HG03045 (cell line): ENCODE data around the gene COMMD2.

Experiments
- ATAC-seq: cut with Tn5 transposase; IDR thresholded peaks from one replicate; pipeline ENCODE4 v1.9.1; 2021; ENCODE audit warnings: mild to moderate bottlenecking, moderate library complexity; ENCODE audit not compliant: unreplicated experiment

COMMD2 gene

GRCh38 chr3:149705416-149705815 is 46.9 kb downstream of the COMMD2 start:
- ATAC-seq: no peak

- no peak for ATAC-seq
Measured at GRCh38 chr3:149703466-149703865, 48.8 kb downstream of the COMMD2 start.

- no peak for ATAC-seq
Measured at GRCh38 chr3:149702691-149703441, 49.4 kb downstream of the COMMD2 start.

- ATAC-seq: no peak
Measured at GRCh38 chr3:149701977-149702350, 50.3 kb downstream of the COMMD2 start.

GRCh38 chr3:149701206-149701976 is 50.9 kb downstream of the COMMD2 start:
- ATAC-seq: no peak
